ENCODE data around the gene TMEM240. TPM values are rescaled to one million over a fixed set of nuclear protein-coding genes. Genes with fewer than 3 reads are reported as not detected.

The TMEM240 gene
- total RNA-seq, 1 experiment from 2014 or later: 1.2 TPM

- Mint-ChIP-seq H3K4me1 (ENCODE audit: low read depth, unreplicated experiment) (peaks cover 6% of the 10 kb centered on the region), H3K27me3 (ENCODE audit: insufficient read depth, unreplicated experiment) (no peaks in the 10 kb centered on the region), H3K4me3 (ENCODE audit: unreplicated experiment) (no peak overlapping the region), H3K27ac (ENCODE audit: unreplicated experiment) (no peak overlapping the region), H3K9me3 (ENCODE audit: unreplicated experiment) (no peaks in the 10 kb centered on the region), H3K36me3 (ENCODE audit: insufficient read depth, unreplicated experiment) (peaks cover 18% of the 10 kb centered on the region)
- Histone ChIP-seq H3K27me3 (replicated peaks; ENCODE audit: control insufficient read depth, insufficient read depth, low read length) (no peaks in the 10 kb centered on the region), H3K4me1 (no peaks in the 10 kb centered on the region), H3K4me3 (ENCODE audit: low read depth, low read length) (no peak overlapping the region), H3K9me3 (no peaks in the 10 kb centered on the region), H3K36me3 (ENCODE audit: control insufficient read depth, insufficient read depth, low read length) (no peaks in the 10 kb centered on the region)
- CTCF ChIA-PET: interaction anchor here (1.1 kb wide), 1 partner anchor 19 kb away, joined by 3 read pairs; no protein-coding TSS in a partner anchor
- no TSS peak for BruUV-seq (replicated peaks)
- TF ChIP-seq CTCF (IDR thresholded peaks at IDR 0.05; ENCODE audit: insufficient read depth in 1 of 2, low read depth in 1 of 2, low read length in 1 of 2, severe bottlenecking in 1 of 2, unreplicated experiment in 1 of 2): no peak
- DNase-seq: no peak
- intact Hi-C loops (cut with micrococcal nuclease; ENCODE audit: unreplicated experiment): no loop called here
- POLR2A ChIA-PET: no interaction called here
These were observed 38.0 kb upstream of the TMEM240 start for GRCh38 chr1:1578371-1578940.

- Histone ChIP-seq H3K4me3 (ENCODE audit: low read depth, low read length) (no peak overlapping the region), H3K36me3 (ENCODE audit: control insufficient read depth, insufficient read depth, low read length) (no peaks in the 10 kb centered on the region), H3K9me3 (no peaks in the 10 kb centered on the region), H3K4me1 (no peaks in the 10 kb centered on the region), H3K27me3 (replicated peaks; ENCODE audit: control insufficient read depth, insufficient read depth, low read length) (no peaks in the 10 kb centered on the region)
- Mint-ChIP-seq H3K27ac (ENCODE audit: unreplicated experiment) (no peak overlapping the region), H3K9me3 (ENCODE audit: unreplicated experiment) (no peaks in the 10 kb centered on the region), H3K27me3 (ENCODE audit: insufficient read depth, unreplicated experiment) (no peaks in the 10 kb centered on the region), H3K4me1 (ENCODE audit: low read depth, unreplicated experiment) (peaks cover 6% of the 10 kb centered on the region), H3K4me3 (ENCODE audit: unreplicated experiment) (no peak overlapping the region), H3K36me3 (ENCODE audit: insufficient read depth, unreplicated experiment) (peaks cover 21% of the 10 kb centered on the region)
- no peak for DNase-seq
- TF ChIP-seq CTCF (IDR thresholded peaks at IDR 0.05; ENCODE audit: insufficient read depth in 1 of 2, low read depth in 1 of 2, low read length in 1 of 2, severe bottlenecking in 1 of 2, unreplicated experiment in 1 of 2): no peak
- POLR2A ChIA-PET: no interaction called here
- CTCF ChIA-PET: interaction anchor here (1.1 kb wide), 1 partner anchor 20 kb away, joined by 3 read pairs; no protein-coding TSS in a partner anchor
- no TSS peak for BruUV-seq (replicated peaks)
- intact Hi-C loops (cut with micrococcal nuclease; ENCODE audit: unreplicated experiment): no loop called here
These were observed 37.1 kb upstream of the TMEM240 start for GRCh38 chr1:1577367-1578011.

DNA sequence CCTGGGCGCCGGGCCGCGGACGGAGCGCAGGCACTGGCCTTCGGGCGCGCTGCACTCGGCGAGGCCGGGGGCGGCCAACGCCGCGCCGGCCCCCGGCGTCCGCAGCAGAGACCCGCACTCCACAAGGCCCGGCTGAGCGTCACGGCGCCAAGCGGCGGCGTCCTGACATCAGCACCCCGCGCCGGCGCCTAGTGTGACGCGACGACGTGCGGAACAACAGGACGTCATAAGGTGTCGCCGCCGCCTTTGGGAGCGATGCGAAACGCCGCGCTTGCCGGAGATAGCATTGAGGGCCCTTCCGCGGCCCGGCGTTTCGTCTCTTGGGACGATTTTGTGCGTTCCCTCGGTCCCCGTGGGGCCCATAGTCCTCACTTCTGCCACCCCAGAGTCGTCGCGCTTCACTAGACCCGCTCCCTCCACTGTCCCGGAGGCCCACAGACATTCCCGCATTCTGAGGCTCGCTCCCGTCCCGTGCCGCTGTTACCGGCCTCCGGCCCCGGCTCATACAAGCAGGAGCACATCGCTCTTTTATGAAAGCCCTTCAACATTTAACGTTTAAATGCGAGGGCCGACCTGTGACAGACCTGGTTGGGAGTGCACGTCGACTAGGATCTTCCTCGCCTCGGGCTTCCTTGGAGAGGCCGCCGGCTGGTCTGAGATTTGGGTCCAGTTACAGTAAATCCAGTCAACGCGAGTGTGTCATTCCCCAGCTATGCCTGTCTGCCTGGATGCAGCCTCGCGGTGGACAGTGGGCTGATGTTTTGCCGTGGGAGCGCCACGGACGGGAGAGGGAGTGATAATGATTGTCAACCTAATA, 34.5 kb upstream of the TMEM240 start, which contains the start of gene SSU72:
Gene SSU72 (minus strand): TSS at position 143 of the 817 bp plus-strand sequence. CDS start 306 bp downstream, outside the sequence.
- peak; percentile 90 to 91 for DNase-seq
- Histone ChIP-seq H3K27me3 (replicated peaks; ENCODE audit: control insufficient read depth, insufficient read depth, low read length) (no peaks in the 10 kb centered on the region), H3K4me1 (no peaks in the 10 kb centered on the region), H3K36me3 (ENCODE audit: control insufficient read depth, insufficient read depth, low read length) (no peaks in the 10 kb centered on the region), H3K4me3 (ENCODE audit: low read depth, low read length) (peak within 1 kb of the TSS; percentile 95), H3K9me3 (no peaks in the 10 kb centered on the region)
- no peaks in the 10 kb centered on the region for H3K9me3 Mint-ChIP-seq (ENCODE audit: unreplicated experiment)
- intact Hi-C loops (cut with micrococcal nuclease; ENCODE audit: unreplicated experiment): no loop called here
- no peak for TF ChIP-seq CTCF (IDR thresholded peaks at IDR 0.05; ENCODE audit: insufficient read depth in 1 of 2, low read depth in 1 of 2, low read length in 1 of 2, severe bottlenecking in 1 of 2, unreplicated experiment in 1 of 2)
- BruUV-seq (replicated peaks): TSS peak; percentile 90
- ChIA-PET CTCF (no interaction called here), POLR2A (interaction anchor here (0.6 kb wide), 1 partner anchor 12 kb away, joined by 3 read pairs; no protein-coding TSS in a partner anchor)
- H3K4me1 Mint-ChIP-seq (ENCODE audit: low read depth, unreplicated experiment): peaks cover 6% of the 10 kb centered on the region
- peak within 1 kb of the TSS; percentile 95 for H3K4me3 Mint-ChIP-seq (ENCODE audit: unreplicated experiment)
- peaks cover 43% of the 10 kb centered on the region for H3K36me3 Mint-ChIP-seq (ENCODE audit: insufficient read depth, unreplicated experiment)
- peak within 1 kb of the TSS; percentile 99 for H3K27ac Mint-ChIP-seq (ENCODE audit: unreplicated experiment)
- no peaks in the 10 kb centered on the region for H3K27me3 Mint-ChIP-seq (ENCODE audit: insufficient read depth, unreplicated experiment)

Measured in Caco-2 (cell line).